Endothelial cell (in vitro differentiated cells): ENCODE data around the gene GPLD1. TPM values are rescaled to one million over a fixed set of nuclear protein-coding genes. Genes with fewer than 3 reads are reported as not detected.

Source experiments
- DNase-seq: peaks from one replicate; pipeline ENCODE4 v3.0.0; 2021; ENCODE audit warnings: low spot score
- H3K27ac Mint-ChIP-seq: one replicate; pipeline ENCODE4 v1.8.0; 2021; ENCODE audit warnings: mixed read lengths, inconsistent platforms; ENCODE audit not compliant: unreplicated experiment
- H3K27me3 Mint-ChIP-seq: one replicate; pipeline ENCODE4 v1.8.0; 2021; ENCODE audit warnings: mild to moderate bottlenecking, moderate library complexity, mixed read lengths, inconsistent platforms; ENCODE audit not compliant: unreplicated experiment
- H3K36me3 Mint-ChIP-seq: one replicate; pipeline ENCODE4 v1.8.0; 2021; ENCODE audit warnings: mild to moderate bottlenecking, low read depth, mixed read lengths, inconsistent platforms; ENCODE audit not compliant: unreplicated experiment
- H3K4me1 Mint-ChIP-seq: one replicate; pipeline ENCODE4 v1.8.0; 2021; ENCODE audit warnings: mild to moderate bottlenecking, mixed read lengths, inconsistent platforms; ENCODE audit not compliant: unreplicated experiment
- H3K4me3 Mint-ChIP-seq: one replicate; pipeline ENCODE4 v1.8.0; 2021; ENCODE audit warnings: mild to moderate bottlenecking, mixed read lengths, inconsistent platforms; ENCODE audit not compliant: unreplicated experiment
- H3K9me3 Mint-ChIP-seq: one replicate; pipeline ENCODE4 v1.8.0; 2021; ENCODE audit warnings: mixed read lengths, inconsistent platforms; ENCODE audit not compliant: unreplicated experiment
- CTCF ChIP-seq: fragments of 200-600 bp; sonication (generic); IDR thresholded peaks from one replicate; pipeline ENCODE4 v1.5.0; 2021; ENCODE audit warnings: antibody characterized with exemption; ENCODE audit not compliant: unreplicated experiment
- long read RNA-seq: library from polyadenylated mRNA; unstranded; transcript quantifications from one replicate; pipeline ENCODE4 v2.0.0, GENCODE V29; 2020; ENCODE audit not compliant: unreplicated experiment
- total RNA-seq: library from RNA; stranded (reverse); fragmentation: NEBNext Ultra II Directional; extraction: Animal tissue kit (Norgen Biotek cat#: 25700); gene quantifications from one replicate; pipeline ENCODE4 v1.2.1, GENCODE V29; 2021; ENCODE audit not compliant: unreplicated experiment

Gene GPLD1
- 1.2 TPM for total RNA-seq
- long read RNA-seq, partial matches to known transcripts = 0 of 1 reads
- long read RNA-seq, other reads (novel, unspliced or antisense) = 1 of 1 reads

GRCh38 chr6:24489470-24489869 lies at the start of gene GPLD1:
Gene GPLD1, minus strand, starts transcription at chr6:24489578. Its CDS starts 67 bp downstream, at chr6:24489511.
- TF ChIP-seq CTCF = no peak
- Mint-ChIP-seq H3K4me1 (peaks cover 6% of the 10 kb centered on the region), H3K4me3 (no peak within 1 kb of the TSS), H3K9me3 (no peaks in the 10 kb centered on the region), H3K36me3 (no peaks in the 10 kb centered on the region), H3K27ac (no peak within 1 kb of the TSS), H3K27me3 (peaks cover 3% of the 10 kb centered on the region)
- no peak for DNase-seq

GRCh38 chr6:24537771-24538385 lies 48.5 kb upstream of the GPLD1 start:
- Mint-ChIP-seq H3K4me3 (no peak overlapping the region), H3K27me3 (no peaks in the 10 kb centered on the region), H3K9me3 (no peaks in the 10 kb centered on the region), H3K36me3 (no peaks in the 10 kb centered on the region), H3K4me1 (no peaks in the 10 kb centered on the region), H3K27ac (no peak overlapping the region)
- no peak for TF ChIP-seq CTCF
- DNase-seq = no peak

GRCh38 chr6:24537082-24537699 lies 47.8 kb upstream of the GPLD1 start:
- Mint-ChIP-seq H3K4me1 (no peaks in the 10 kb centered on the region), H3K4me3 (no peak overlapping the region), H3K27ac (no peak overlapping the region), H3K9me3 (no peaks in the 10 kb centered on the region), H3K27me3 (no peaks in the 10 kb centered on the region), H3K36me3 (no peaks in the 10 kb centered on the region)
- DNase-seq = no peak
- TF ChIP-seq CTCF = no peak

GRCh38 chr6:24536466-24536865 lies 47.1 kb upstream of the GPLD1 start:
- H3K4me3 Mint-ChIP-seq = no peak overlapping the region
- TF ChIP-seq CTCF = no peak
- H3K27me3 Mint-ChIP-seq = no peaks in the 10 kb centered on the region
- H3K9me3 Mint-ChIP-seq = no peaks in the 10 kb centered on the region
- no peaks in the 10 kb centered on the region for H3K4me1 Mint-ChIP-seq
- H3K27ac Mint-ChIP-seq = no peak overlapping the region
- H3K36me3 Mint-ChIP-seq = no peaks in the 10 kb centered on the region
- no peak for DNase-seq

GRCh38 chr6:24535210-24535609 lies 45.8 kb upstream of the GPLD1 start:
- no peak for TF ChIP-seq CTCF
- H3K9me3 Mint-ChIP-seq = no peaks in the 10 kb centered on the region
- H3K4me1 Mint-ChIP-seq = no peaks in the 10 kb centered on the region
- no peaks in the 10 kb centered on the region for H3K27me3 Mint-ChIP-seq
- no peak overlapping the region for H3K27ac Mint-ChIP-seq
- DNase-seq = no peak
- H3K36me3 Mint-ChIP-seq = no peaks in the 10 kb centered on the region
- no peak overlapping the region for H3K4me3 Mint-ChIP-seq
